ENCODE data around the gene FBXL14.

The FBXL14 gene

GRCh38 chr12:1594261-1595025 lies at the start of gene FBXL14:
Gene FBXL14, minus strand, starts transcription at chr12:1594581. Its CDS starts 515 bp downstream, at chr12:1594066.
- DNase-seq, result peak in 55 of 56 donors; percentile 57 to 94 (median 85)

- DNase-seq, result peak in 2 of 56 donors; percentile 25 to 64
Measured at GRCh38 chr12:1643905-1644533, 49.6 kb upstream of the FBXL14 start.

- DNase-seq, result no peak
Measured at GRCh38 chr12:1643043-1643442, 48.7 kb upstream of the FBXL14 start.

GRCh38 chr12:1642513-1642912 lies 48.1 kb upstream of the FBXL14 start:
- DNase-seq, result no peak

- DNase-seq, result no peak
Measured at GRCh38 chr12:1640328-1641234, 46.2 kb upstream of the FBXL14 start.

GRCh38 chr12:1639538-1639937 lies 45.2 kb upstream of the FBXL14 start:
- no peak for DNase-seq

GRCh38 chr12:1638203-1638602 lies 43.8 kb upstream of the FBXL14 start:
- no peak for DNase-seq

GRCh38 chr12:1635301-1636095 lies 41.1 kb upstream of the FBXL14 start:
- DNase-seq, result no peak

- DNase-seq, result peak in 51 of 56 donors; percentile 17 to 87 (median 66)
Measured at GRCh38 chr12:1634590-1635191, 40.3 kb upstream of the FBXL14 start.

- DNase-seq, result no peak
Measured at GRCh38 chr12:1634149-1634548, 39.8 kb upstream of the FBXL14 start.

GRCh38 chr12:1633459-1633858 lies 39.1 kb upstream of the FBXL14 start:
- DNase-seq, result no peak

GRCh38 chr12:1632702-1633101 lies 38.3 kb upstream of the FBXL14 start:
- peak in 10 of 56 donors; percentile 16 to 33 (median 22) for DNase-seq

- DNase-seq, result no peak
Measured at GRCh38 chr12:1630827-1631591, 36.6 kb upstream of the FBXL14 start.

GRCh38 chr12:1630133-1630826 lies 35.9 kb upstream of the FBXL14 start:
- peak in 33 of 56 donors; percentile 11 to 67 (median 33) for DNase-seq

- peak in 4 of 56 donors; percentile 41 to 67 (median 52) for DNase-seq
Measured at GRCh38 chr12:1629338-1630132, 35.2 kb upstream of the FBXL14 start.

- DNase-seq, result no peak
Measured at GRCh38 chr12:1628666-1629337, 34.4 kb upstream of the FBXL14 start, which contains the start of gene WNT5B. Gene WNT5B, plus strand, starts transcription at chr12:1629231. Its CDS starts 2,124 bp downstream, at chr12:1631355.

- no peak for DNase-seq
Measured at GRCh38 chr12:1622406-1622805, 28.0 kb upstream of the FBXL14 start.

Data from nucleus accumbens (tissue), 56 donors.